HG03060 (cell line): ENCODE measurements around the gene TTBK1.

ENCODE experiments used
- ATAC-seq: cut with Tn5 transposase; IDR thresholded peaks from one replicate; pipeline ENCODE4 v1.9.1; 2021; ENCODE audit warnings: low read depth, moderate number of reproducible peaks; ENCODE audit not compliant: unreplicated experiment

The TTBK1 gene

GRCh38 chr6:43222418-43223059, 20.7 kb upstream of the TTBK1 start:
- no peak for ATAC-seq

GRCh38 chr6:43223175-43223574, 20.1 kb upstream of the TTBK1 start:
- ATAC-seq, result no peak

- ATAC-seq, result no peak
Measured at GRCh38 chr6:43226192-43226851, 17.0 kb upstream of the TTBK1 start.

DNA sequence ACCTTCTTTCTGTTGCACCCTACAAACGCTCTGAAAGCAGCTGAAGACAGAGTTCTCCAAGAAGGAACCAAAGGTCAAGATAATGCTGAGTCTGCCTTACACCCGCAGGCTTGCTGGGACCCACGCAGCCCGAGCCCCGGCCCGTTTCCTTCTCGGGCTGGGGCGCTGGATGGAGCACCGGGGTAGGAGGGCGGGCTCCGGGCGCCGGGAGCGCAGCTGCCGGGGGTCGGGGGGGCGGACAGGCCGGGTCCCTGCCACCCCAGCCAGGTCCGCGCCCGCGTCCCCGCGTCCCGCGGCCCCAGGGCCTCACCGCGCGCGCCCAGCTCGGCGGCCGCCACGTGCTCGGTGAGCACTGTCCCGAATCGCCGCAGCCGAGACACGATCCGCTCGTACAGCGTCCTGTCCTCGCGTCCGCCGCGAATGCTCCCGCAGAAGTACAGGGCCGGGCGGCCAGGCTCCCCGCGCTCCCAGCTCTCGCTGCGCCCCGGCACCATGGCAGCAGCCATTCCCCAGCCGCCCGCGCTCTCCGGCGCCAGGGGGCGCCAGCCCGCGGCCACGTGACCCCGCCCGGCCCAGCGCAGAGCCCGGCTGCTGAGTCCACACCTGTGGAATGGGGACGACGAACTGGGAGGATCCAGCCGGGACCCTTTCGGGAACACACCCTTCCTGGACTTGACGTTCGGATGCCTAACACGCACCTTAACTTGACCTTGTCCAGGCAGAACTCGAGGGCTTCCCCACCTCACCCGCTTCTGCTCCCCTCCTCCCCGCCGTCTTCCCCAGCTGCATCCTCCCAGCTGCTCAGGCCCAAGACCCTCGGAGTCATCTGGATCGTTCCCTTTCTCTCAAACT, 14.1 kb upstream of the TTBK1 start, which contains the start of gene DNPH1:
Gene DNPH1, minus strand, starts transcription at position 531 of the 852 bp plus-strand sequence. Its CDS starts 25 bp downstream, at position 506.
- ATAC-seq, result peak; percentile 37

GRCh38 chr6:43229803-43230620, 13.3 kb upstream of the TTBK1 start:
- ATAC-seq, result no peak

DNA sequence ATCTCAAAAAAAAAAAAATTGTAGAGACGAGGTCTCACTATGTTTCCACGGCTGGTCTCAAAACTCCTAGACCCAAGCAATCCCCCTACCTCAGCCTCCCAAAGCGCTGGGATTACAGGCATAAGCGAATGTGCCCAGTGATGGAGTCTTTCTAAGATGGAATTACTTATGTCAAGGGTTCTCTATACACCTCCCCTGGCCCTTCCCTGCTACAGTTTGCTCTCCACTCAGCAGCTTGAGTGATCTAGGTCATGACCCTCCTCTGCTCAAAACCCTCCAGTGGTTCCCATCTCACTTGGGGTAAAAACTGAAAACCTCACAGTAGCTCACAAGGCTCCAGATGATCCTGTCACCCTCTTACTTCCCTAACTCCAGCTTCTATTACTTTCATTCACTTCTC, 12.2 kb upstream of the TTBK1 start:
- ATAC-seq, result no peak

DNA sequence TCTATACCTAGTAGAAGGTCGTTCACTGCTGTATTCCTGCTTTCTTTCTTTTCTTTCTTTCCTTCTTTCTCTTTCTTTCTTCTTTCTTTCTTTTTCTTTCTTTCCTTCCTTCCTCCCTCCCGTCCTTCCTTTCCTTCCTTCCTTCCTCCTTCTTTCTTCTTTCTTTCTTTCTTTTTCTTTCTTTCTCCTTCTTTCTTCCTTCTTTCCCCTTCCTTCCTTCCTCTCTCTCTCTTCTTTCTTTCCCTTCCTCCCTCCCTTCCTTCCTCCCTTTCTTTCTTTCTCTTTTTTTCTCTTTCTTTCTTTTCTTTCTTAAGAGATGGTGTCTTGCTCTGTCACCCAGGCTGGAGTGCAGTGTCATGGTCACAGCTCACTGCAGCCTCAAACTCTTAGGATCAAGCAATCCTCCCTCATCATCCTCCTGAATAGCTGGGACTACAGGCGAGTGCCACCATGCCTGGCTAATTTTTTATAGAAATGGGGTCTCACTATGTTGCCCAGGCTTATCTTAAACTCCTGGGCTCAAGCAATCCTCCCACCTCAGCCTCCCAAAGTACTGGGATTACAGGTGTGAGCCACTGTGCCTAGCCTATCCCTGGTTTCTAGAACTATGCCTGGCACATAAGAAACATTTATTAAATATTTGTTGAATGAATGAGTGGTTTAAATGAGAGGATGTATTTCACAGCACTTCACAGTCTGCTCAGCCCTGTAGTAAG, 11.4 kb upstream of the TTBK1 start:
- no peak for ATAC-seq

GRCh38 chr6:43235841-43236240, 7.4 kb upstream of the TTBK1 start:
- ATAC-seq, result no peak

- ATAC-seq, result no peak
Measured at GRCh38 chr6:43239054-43239453, 4.2 kb upstream of the TTBK1 start.

- ATAC-seq, result no peak
Measured at GRCh38 chr6:43240950-43241349, 2.3 kb upstream of the TTBK1 start.

DNA sequence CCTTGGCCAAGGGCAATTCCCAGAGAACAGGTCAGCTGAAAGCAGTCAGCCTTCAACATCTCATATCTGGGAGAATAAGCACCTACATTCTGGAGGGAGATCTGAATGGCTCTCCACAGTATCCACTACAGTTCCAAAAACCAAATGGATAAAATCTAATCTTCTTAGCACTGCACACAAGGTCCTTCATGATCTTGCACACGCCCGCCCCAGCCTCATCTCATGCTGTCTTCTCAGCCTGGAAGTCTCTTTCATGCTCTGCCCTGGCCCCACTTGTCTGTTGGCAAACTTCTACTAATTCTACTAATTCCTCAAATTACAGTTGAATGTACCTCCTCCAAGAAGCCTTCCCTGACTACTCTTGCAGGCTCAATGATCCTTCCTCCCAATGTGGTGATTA, 1.8 kb upstream of the TTBK1 start:
- no peak for ATAC-seq

DNA sequence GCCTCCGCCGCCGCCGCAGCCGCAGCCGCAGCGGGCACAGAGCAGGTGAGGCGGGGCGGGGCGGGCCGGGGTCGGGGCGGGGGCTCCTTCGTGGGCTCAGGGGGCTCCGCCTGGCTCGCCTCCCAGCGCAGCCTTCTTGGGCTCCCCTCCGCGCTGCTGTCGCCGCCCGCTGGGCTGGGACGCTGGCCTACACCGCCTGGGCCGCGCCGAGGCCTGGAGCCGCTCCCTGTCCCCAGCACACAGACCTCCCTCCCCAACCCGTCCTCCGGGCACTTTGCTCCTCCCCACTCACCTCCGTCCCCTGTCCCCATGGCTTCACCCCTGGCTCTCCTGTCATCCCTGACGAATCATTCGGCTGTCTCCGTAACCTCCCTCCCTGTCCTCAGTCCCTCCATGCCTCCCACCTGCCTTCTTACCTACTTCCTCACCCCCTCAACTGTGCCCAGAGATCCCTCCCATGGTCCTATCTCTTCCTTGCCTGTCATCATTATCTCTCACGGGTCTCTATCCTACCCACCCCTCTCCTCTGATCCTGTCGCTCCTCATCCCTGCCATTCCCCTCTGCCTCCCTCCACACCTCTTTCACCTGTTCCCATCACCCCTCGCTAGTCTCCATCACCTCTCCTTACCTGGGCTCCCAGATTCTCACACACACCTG, 512 bp downstream of the TTBK1 start:
- ATAC-seq, result no peak

- ATAC-seq, result no peak
Measured at GRCh38 chr6:43246301-43247113, 3.2 kb downstream of the TTBK1 start.

GRCh38 chr6:43247114-43247999, 4.1 kb downstream of the TTBK1 start:
- ATAC-seq, result no peak

GRCh38 chr6:43248101-43248500, 4.8 kb downstream of the TTBK1 start:
- ATAC-seq, result no peak

DNA sequence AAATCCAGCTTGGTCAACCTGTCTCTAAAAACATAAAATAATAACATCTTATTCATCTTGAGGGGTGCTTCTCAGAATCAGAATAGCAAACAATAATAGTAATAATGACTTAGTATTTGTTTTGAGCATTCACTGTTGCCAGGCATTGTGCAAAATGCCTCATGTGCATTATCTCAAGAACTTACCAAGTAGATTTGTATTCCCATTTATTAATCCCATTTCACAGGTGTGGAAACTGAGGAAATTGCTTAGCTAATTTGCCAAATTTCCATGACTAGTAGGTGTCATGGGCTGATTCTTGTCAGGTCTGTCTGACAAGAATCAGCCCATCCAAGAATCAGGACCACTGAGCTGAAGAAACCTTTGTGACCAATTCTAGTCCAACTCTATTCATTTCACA, 5.5 kb downstream of the TTBK1 start:
- ATAC-seq, result no peak

DNA sequence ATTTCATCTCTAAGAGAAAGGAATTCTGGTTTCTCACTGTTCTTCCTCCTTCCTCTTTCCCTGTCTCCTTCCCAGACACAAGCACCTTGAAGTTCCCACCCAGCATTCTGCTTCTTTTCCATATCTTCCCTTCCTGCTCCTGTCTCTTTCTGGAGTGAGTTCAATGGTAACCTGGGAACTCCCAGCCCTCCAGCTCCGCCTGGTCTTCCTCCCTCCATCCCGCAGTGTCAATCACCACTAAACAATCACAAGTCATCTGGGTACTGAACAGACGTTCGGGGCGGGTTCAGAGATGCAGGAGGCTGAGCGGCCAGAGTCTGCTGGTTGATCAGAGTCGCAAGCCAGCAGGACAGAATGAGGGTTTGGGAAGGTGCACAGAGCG, 7.7 kb downstream of the TTBK1 start:
- no peak for ATAC-seq

DNA sequence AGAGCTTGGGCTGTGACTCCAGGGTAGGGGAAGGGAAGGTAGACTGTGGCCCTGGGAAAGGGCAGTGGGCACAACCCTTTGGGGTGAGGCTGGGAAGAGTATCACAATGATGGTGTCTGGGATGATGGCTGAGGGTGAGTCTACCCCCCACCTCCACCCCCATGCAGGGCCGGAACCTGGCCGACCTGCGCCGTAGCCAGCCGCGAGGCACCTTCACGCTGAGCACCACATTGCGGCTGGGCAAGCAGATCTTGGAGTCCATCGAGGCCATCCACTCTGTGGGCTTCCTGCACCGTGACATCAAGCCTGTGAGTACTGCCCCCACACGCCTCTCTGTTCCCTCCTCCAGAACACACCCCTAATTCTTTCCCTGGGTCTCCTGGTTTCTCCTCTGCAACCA, 10.1 kb downstream of the TTBK1 start:
- no peak for ATAC-seq
